GM23338 (cell line): Measurements from ENCODE around the gene REST. TPM values are rescaled to one million over a fixed set of nuclear protein-coding genes. Genes with fewer than 3 reads are reported as not detected.
"Not testable (repeated sequence)": the region's sequence is repeated elsewhere in the genome, so short reads cannot be mapped to it uniquely, and the experiment has no call there.

Experiments
- ATAC-seq: fragments of 200-7000 bp; cut with Tn5 transposase; 3 replicates; pipeline ENCODE4 v1.9.1; 2020
- DNase-seq: peaks from one replicate; pipeline ENCODE4 v3.0.0-alpha.2; 2015; ENCODE audit warnings: low spot score
- H2AFZ ChIP-seq: fragments of 200-600 bp; sonication (generic); 2 replicates; pipeline ENCODE4 v1.8.0; 2016; ENCODE audit warnings: antibody characterized with exemption, mild to moderate bottlenecking, moderate library complexity
- H3F3A ChIP-seq: fragments of 200-600 bp; sonication (generic); replicated peaks from 2 replicates; pipeline ENCODE4 v1.8.0; 2017; ENCODE audit warnings: antibody characterized with exemption, mixed run types, low read depth
- H3K27ac ChIP-seq: fragments of 200-600 bp; sonication (generic); 2 replicates; pipeline ENCODE4 v1.6.1; 2016; ENCODE audit warnings: low read depth
- H3K27me3 ChIP-seq: fragments of 200-600 bp; sonication (generic); 2 replicates; pipeline ENCODE4 v1.8.0; 2016; ENCODE audit warnings: mild to moderate bottlenecking, mixed run types, moderate library complexity; ENCODE audit not compliant: insufficient read depth
- H3K36me3 ChIP-seq: fragments of 200-600 bp; sonication (generic); 2 replicates; pipeline ENCODE4 v1.8.0; 2016; ENCODE audit warnings: mild to moderate bottlenecking; ENCODE audit not compliant: insufficient read depth
- H3K4me1 ChIP-seq: fragments of 200-600 bp; sonication (generic); 2 replicates; pipeline ENCODE4 v1.8.0; 2016; ENCODE audit warnings: mild to moderate bottlenecking, moderate library complexity; ENCODE audit not compliant: insufficient read depth
- H3K4me2 ChIP-seq: fragments of 200-600 bp; sonication (generic); 2 replicates; pipeline ENCODE4 v1.7.1; 2017; ENCODE audit warnings: mixed run types
- H3K4me3 ChIP-seq: fragments of 200-600 bp; sonication (generic); 2 replicates; pipeline ENCODE4 v1.6.1; 2016; ENCODE audit warnings: mixed run types
- H3K79me2 ChIP-seq: fragments of 200-600 bp; sonication (generic); replicated peaks from 2 replicates; pipeline ENCODE4 v1.8.0; 2017; ENCODE audit warnings: mild to moderate bottlenecking; ENCODE audit not compliant: insufficient read depth
- H3K9me2 ChIP-seq: fragments of 200-600 bp; sonication (generic); 2 replicates; pipeline ENCODE4 v1.8.0; 2017; ENCODE audit not compliant: insufficient read depth
- H4K20me1 ChIP-seq: fragments of 200-600 bp; sonication (generic); replicated peaks from 2 replicates; pipeline ENCODE4 v1.8.0; 2017; ENCODE audit warnings: mild to moderate bottlenecking; ENCODE audit not compliant: insufficient read depth
- H3K27ac Mint-ChIP-seq: 2 replicates; pipeline ENCODE4 v1.8.0; 2020; ENCODE audit warnings: inconsistent platforms, mild to moderate bottlenecking, moderate library complexity, mixed read lengths
- H3K27me3 Mint-ChIP-seq: 3 replicates; pipeline ENCODE4 v1.8.0; 2022; ENCODE audit warnings: low read depth, mild to moderate bottlenecking, moderate library complexity, mixed read lengths, inconsistent platforms; ENCODE audit not compliant: insufficient read depth, poor library complexity
- H3K36me3 Mint-ChIP-seq: 3 replicates; pipeline ENCODE4 v1.8.0; 2021; ENCODE audit warnings: low read depth, mild to moderate bottlenecking, inconsistent platforms, moderate library complexity, mixed read lengths
- H3K4me1 Mint-ChIP-seq: 3 replicates; pipeline ENCODE4 v1.8.0; 2020; ENCODE audit warnings: mild to moderate bottlenecking, inconsistent platforms, mixed read lengths
- H3K4me3 Mint-ChIP-seq: 3 replicates; pipeline ENCODE4 v1.8.0; 2021; ENCODE audit warnings: moderate library complexity, mild to moderate bottlenecking, inconsistent platforms, mixed read lengths
- H3K9me3 Mint-ChIP-seq: 3 replicates; pipeline ENCODE4 v1.8.0; 2020; ENCODE audit warnings: moderate library complexity, mild to moderate bottlenecking, inconsistent platforms, mixed read lengths
- CREB1 ChIP-seq: fragments of 250-450 bp; sonication (Bioruptor Pico); IDR thresholded peaks from 2 replicates; pipeline ENCODE4 v1.5.0; 2020; ENCODE audit warnings: low read depth, mild to moderate bottlenecking, moderate library complexity
- EZH2 ChIP-seq: fragments of 200-600 bp; sonication (generic); IDR thresholded peaks from one replicate; pipeline ENCODE4 v1.8.0; 2017; ENCODE audit warnings: antibody characterized with exemption, mild to moderate bottlenecking, low read depth; ENCODE audit not compliant: unreplicated experiment
- EZH2phosphoT487 ChIP-seq: fragments of 200-600 bp; sonication (generic); IDR thresholded peaks from one replicate; pipeline ENCODE4 v1.8.1; 2018; ENCODE audit warnings: antibody characterized with exemption; ENCODE audit not compliant: unreplicated experiment
- JUNB ChIP-seq: IDR thresholded peaks from one replicate; pipeline ENCODE4 v1.6.1; 2016; ENCODE audit warnings: antibody characterized with exemption; ENCODE audit not compliant: unreplicated experiment
- ZNF331 ChIP-seq: fragments of 250-450 bp; sonication (Bioruptor Pico); IDR thresholded peaks from 2 replicates; pipeline ENCODE4 v1.5.0; 2020; ENCODE audit warnings: low read depth, mild to moderate bottlenecking, moderate library complexity
- polyA plus RNA-seq: library from polyadenylated mRNA; unstranded; fragments of >200 nt; fragmentation: Nextera tagmentation; extraction: Ambion mirVana; gene quantifications from 2 replicates; pipeline ENCODE4 v1.2.1, GENCODE V29; 2016
- total RNA-seq: library from RNA; depleted of rRNA; stranded (reverse); fragments of >200 nt; shearing (Covaris generic); gene quantifications from 2 replicates; pipeline ENCODE4 v1.2.3, GENCODE V29; 2014
- TF ChIP-seq, protein P1 (sequence below): IDR thresholded peaks from 2 replicates; pipeline ENCODE4 v1.6.1; 2016; ENCODE audit warnings: antibody characterized with exemption
- TF ChIP-seq, protein P2 (sequence below): fragments of 250-450 bp; sonication (Bioruptor Pico); IDR thresholded peaks from 2 replicates; pipeline ENCODE4 v1.5.0; 2020; ENCODE audit warnings: mild to moderate bottlenecking, moderate library complexity

Gene REST
- total and polyA plus RNA-seq, 2 experiments from 2014 or later = 44.7 to 61.5 TPM

DNA sequence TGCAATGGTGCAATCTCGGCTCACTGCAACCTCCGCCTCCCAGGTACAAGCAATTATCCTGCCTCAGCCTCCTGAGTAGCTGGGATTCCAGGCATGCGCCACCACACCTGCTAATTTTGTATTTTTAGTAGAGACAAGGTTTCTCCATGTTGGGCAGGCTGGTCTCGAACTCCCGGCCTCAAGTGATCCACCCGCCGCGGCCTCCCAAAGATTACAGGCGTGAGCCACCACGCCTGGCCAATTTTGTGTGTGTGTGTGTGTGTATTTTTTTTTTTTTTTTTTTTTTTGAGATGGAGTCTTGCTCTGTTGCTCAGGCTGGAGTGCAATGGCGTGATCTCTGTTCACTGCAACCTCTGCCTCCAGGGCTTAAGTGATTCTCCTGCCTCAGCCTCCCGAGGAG is 7.3 kb downstream of the REST start:
- not testable (repeated sequence) for DNase-seq, H3K27ac Mint-ChIP-seq, H3F3A ChIP-seq, H3K4me3 Mint-ChIP-seq, ATAC-seq, H3K27ac ChIP-seq, H3K27me3 ChIP-seq, H2AFZ ChIP-seq, H3K27me3 Mint-ChIP-seq, H3K9me3 Mint-ChIP-seq, H3K4me2 ChIP-seq, H3K4me3 ChIP-seq, H3K9me2 ChIP-seq
- H3K36me3 Mint-ChIP-seq = peaks cover 50% of the 10 kb centered on the region
- Histone ChIP-seq H4K20me1 (peaks cover 33% of the 10 kb centered on the region), H3K36me3 (peaks cover 18% of the 10 kb centered on the region), H3K4me1 (peaks cover 14% of the 10 kb centered on the region), H3K79me2 (peaks cover 94% of the 10 kb centered on the region)
- H3K4me1 Mint-ChIP-seq = peaks cover 23% of the 10 kb centered on the region

DNA sequence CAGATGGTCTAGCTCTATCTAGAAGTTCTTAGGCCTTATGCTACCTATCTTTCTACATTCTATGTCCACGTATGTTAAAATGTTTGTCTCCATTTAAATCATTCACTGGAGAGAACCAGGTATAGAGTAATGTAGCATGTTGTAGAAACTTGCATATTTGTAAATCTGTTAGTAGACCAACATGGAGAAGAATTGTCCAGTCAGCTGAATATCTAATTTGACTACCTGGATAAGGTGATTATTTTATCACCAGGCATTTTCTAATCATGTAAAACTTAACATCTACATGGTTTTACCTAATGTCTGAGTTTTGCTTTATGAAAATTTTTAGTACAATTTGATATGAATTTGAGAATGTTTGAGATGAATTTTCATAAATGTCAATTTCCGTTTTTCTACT is 19.5 kb downstream of the REST start:
- Histone ChIP-seq H3K4me3 (no peak overlapping the region), H3K36me3 (peaks cover 5% of the 10 kb centered on the region; the same call in 1 of the 2 replicates), H3K4me2 (no peak overlapping the region), H3K9me2 (no peaks in the 10 kb centered on the region), H4K20me1 (peaks cover 16% of the 10 kb centered on the region), H2AFZ (no peak overlapping the region), H3K4me1 (no peaks in the 10 kb centered on the region), H3K79me2 (peaks cover 19% of the 10 kb centered on the region; the same call in 1 of the 2 replicates), H3K27me3 (no peaks in the 10 kb centered on the region), H3K27ac (no peak overlapping the region), H3F3A (no peaks in the 10 kb centered on the region)
- TF ChIP-seq, protein P1, sequence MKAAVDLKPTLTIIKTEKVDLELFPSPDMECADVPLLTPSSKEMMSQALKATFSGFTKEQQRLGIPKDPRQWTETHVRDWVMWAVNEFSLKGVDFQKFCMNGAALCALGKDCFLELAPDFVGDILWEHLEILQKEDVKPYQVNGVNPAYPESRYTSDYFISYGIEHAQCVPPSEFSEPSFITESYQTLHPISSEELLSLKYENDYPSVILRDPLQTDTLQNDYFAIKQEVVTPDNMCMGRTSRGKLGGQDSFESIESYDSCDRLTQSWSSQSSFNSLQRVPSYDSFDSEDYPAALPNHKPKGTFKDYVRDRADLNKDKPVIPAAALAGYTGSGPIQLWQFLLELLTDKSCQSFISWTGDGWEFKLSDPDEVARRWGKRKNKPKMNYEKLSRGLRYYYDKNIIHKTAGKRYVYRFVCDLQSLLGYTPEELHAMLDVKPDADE = no peak
- TF ChIP-seq JUNB = no peak
- TF ChIP-seq, protein P2, sequence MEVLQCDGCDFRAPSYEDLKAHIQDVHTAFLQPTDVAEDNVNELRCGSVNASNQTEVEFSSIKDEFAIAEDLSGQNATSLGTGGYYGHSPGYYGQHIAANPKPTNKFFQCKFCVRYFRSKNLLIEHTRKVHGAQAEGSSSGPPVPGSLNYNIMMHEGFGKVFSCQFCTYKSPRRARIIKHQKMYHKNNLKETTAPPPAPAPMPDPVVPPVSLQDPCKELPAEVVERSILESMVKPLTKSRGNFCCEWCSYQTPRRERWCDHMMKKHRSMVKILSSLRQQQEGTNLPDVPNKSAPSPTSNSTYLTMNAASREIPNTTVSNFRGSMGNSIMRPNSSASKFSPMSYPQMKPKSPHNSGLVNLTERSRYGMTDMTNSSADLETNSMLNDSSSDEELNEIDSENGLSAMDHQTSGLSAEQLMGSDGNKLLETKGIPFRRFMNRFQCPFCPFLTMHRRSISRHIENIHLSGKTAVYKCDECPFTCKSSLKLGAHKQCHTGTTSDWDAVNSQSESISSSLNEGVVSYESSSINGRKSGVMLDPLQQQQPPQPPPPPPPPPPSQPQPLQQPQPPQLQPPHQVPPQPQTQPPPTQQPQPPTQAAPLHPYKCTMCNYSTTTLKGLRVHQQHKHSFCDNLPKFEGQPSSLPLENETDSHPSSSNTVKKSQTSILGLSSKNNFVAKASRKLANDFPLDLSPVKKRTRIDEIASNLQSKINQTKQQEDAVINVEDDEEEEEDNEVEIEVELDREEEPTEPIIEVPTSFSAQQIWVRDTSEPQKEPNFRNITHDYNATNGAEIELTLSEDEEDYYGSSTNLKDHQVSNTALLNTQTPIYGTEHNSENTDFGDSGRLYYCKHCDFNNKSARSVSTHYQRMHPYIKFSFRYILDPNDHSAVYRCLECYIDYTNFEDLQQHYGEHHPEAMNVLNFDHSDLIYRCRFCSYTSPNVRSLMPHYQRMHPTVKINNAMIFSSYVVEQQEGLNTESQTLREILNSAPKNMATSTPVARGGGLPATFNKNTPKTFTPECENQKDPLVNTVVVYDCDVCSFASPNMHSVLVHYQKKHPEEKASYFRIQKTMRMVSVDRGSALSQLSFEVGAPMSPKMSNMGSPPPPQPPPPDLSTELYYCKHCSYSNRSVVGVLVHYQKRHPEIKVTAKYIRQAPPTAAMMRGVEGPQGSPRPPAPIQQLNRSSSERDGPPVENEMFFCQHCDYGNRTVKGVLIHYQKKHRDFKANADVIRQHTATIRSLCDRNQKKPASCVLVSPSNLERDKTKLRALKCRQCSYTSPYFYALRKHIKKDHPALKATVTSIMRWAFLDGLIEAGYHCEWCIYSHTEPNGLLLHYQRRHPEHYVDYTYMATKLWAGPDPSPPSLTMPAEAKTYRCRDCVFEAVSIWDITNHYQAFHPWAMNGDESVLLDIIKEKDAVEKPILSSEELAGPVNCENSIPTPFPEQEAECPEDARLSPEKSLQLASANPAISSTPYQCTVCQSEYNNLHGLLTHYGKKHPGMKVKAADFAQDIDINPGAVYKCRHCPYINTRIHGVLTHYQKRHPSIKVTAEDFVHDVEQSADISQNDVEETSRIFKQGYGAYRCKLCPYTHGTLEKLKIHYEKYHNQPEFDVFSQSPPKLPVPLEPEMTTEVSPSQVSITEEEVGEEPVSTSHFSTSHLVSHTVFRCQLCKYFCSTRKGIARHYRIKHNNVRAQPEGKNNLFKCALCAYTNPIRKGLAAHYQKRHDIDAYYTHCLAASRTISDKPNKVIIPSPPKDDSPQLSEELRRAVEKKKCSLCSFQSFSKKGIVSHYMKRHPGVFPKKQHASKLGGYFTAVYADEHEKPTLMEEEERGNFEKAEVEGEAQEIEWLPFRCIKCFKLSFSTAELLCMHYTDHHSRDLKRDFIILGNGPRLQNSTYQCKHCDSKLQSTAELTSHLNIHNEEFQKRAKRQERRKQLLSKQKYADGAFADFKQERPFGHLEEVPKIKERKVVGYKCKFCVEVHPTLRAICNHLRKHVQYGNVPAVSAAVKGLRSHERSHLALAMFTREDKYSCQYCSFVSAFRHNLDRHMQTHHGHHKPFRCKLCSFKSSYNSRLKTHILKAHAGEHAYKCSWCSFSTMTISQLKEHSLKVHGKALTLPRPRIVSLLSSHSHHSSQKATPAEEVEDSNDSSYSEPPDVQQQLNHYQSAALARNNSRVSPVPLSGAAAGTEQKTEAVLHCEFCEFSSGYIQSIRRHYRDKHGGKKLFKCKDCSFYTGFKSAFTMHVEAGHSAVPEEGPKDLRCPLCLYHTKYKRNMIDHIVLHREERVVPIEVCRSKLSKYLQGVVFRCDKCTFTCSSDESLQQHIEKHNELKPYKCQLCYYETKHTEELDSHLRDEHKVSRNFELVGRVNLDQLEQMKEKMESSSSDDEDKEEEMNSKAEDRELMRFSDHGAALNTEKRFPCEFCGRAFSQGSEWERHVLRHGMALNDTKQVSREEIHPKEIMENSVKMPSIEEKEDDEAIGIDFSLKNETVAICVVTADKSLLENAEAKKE (CRISPR knock-in tag) = no peak
- no peak for TF ChIP-seq ZNF331 (CRISPR knock-in tag)
- TF ChIP-seq EZH2phosphoT487 = no peak
- TF ChIP-seq CREB1 (CRISPR knock-in tag) = no peak
- TF ChIP-seq EZH2 = no peak
- no peaks in the 10 kb centered on the region; the same call in 2 of the 3 replicates for H3K9me3 Mint-ChIP-seq
- H3K27ac Mint-ChIP-seq = no peak overlapping the region
- no peak for ATAC-seq
- no peak overlapping the region for H3K4me3 Mint-ChIP-seq
- DNase-seq = no peak
- no peaks in the 10 kb centered on the region for H3K4me1 Mint-ChIP-seq
- peaks cover 63% of the 10 kb centered on the region for H3K36me3 Mint-ChIP-seq
- H3K27me3 Mint-ChIP-seq = peaks cover 3% of the 10 kb centered on the region
